B cell (primary cell): ENCODE data around the gene PLRG1. TPM values are rescaled to one million over a fixed set of nuclear protein-coding genes. Genes with fewer than 3 reads are reported as not detected.

Experiments used
- ATAC-seq: fragments of 200-7000 bp; cut with Tn5 transposase; one replicate; pipeline ENCODE4 v1.10.0; 2021; ENCODE audit warnings: low read depth, mild to moderate bottlenecking, moderate number of reproducible peaks, moderate library complexity
- CTCF ChIA-PET: fragments of 350-600 bp; sonication (Branson Sonifier 250); formaldehyde crosslinking; loops from one replicate; lab custom pipeline; 2021; ENCODE audit warnings: antibody characterized with exemption, inconsistent platforms; lab: Charles Lee
- POLR2A ChIA-PET: fragments of 350-600 bp; sonication (Branson Sonifier 250); formaldehyde crosslinking; loops from one replicate; lab custom pipeline; 2021; ENCODE audit warnings: antibody characterized with exemption; lab: Charles Lee
- DNase-seq: peaks from one replicate; pipeline ENCODE4 v3.0.0; 2013
- H2AFZ ChIP-seq: 2 replicates; pipeline ENCODE4 v1.6.1; 2012; ENCODE audit warnings: mild to moderate bottlenecking, low read depth, low read length; ENCODE audit not compliant: insufficient read depth, poor library complexity, severe bottlenecking
- H3K27ac ChIP-seq, 2 donors: 1 replicate in 1 of 2; 2 replicates in 1 of 2; pipeline ENCODE4 v1.5.1; 2012 to 2013; ENCODE audit warnings: low read length in 2 of 2, mild to moderate bottlenecking in 2 of 2, moderate library complexity in 1 of 2
- H3K27me3 ChIP-seq, 4 experiments: fragments of 200-600 bp in 1 of 4; sonication (generic) in 1 of 4; replicated peaks in 1 of 4; 1 replicate in 2 of 4; 2 replicates in 2 of 4; pipeline versions ENCODE4 v1.6.1 to v1.7.0; 2013 to 2016; ENCODE audit warnings: low read length in 3 of 4, mild to moderate bottlenecking in 2 of 4, mixed read lengths in 1 of 4, moderate library complexity in 1 of 4; ENCODE audit not compliant: insufficient read depth in 4 of 4, control insufficient read depth in 3 of 4; ENCODE audit errors: control extremely low read depth in 1 of 4
- H3K36me3 ChIP-seq, 2 experiments: replicated peaks in 1 of 2; 1 replicate in 1 of 2; 2 replicates in 1 of 2; pipeline versions ENCODE4 v1.6.1 to v1.7.1; 2013; ENCODE audit warnings: low read length in 1 of 2; ENCODE audit not compliant: insufficient read depth in 2 of 2, control insufficient read depth in 1 of 2; ENCODE audit errors: control extremely low read depth in 1 of 2, extremely low read depth in 1 of 2
- H3K4me1 ChIP-seq, 2 donors: fragments of 200-600 bp in 1 of 2; sonication (generic) in 1 of 2; 1 replicate in 1 of 2; 2 replicates in 1 of 2; pipeline versions ENCODE4 v1.5.1 to v1.6.1; 2013 to 2017; ENCODE audit warnings: low read length in 2 of 2; ENCODE audit not compliant: control insufficient read depth in 2 of 2, insufficient read depth in 2 of 2
- H3K4me2 ChIP-seq: replicated peaks from 2 replicates; pipeline ENCODE3; 2012; ENCODE audit warnings: mild to moderate bottlenecking, low read depth, low read length; ENCODE audit not compliant: poor library complexity, severe bottlenecking
- H3K4me3 ChIP-seq, 5 experiments: fragments of 200-600 bp in 1 of 5; sonication (generic) in 1 of 5; 1 replicate in 3 of 5; 2 replicates in 2 of 5; pipeline versions ENCODE4 v1.5.1 to v1.7.0; 2011 to 2016; ENCODE audit warnings: low read length in 4 of 5, mild to moderate bottlenecking in 4 of 5, low read depth in 2 of 5, control low read depth in 1 of 5, moderate library complexity in 1 of 5; ENCODE audit not compliant: insufficient read depth in 1 of 5; ENCODE audit errors: control extremely low read depth in 1 of 5, extremely low read depth in 1 of 5
- H3K79me2 ChIP-seq: fragments of 200-600 bp; sonication (generic); one replicate; pipeline ENCODE4 v1.6.0; 2016; ENCODE audit warnings: low read length; ENCODE audit not compliant: control insufficient read depth, insufficient read depth
- H3K9ac ChIP-seq: fragments of 200-600 bp; sonication (generic); 2 replicates; pipeline ENCODE4 v1.6.1; 2017; ENCODE audit warnings: mild to moderate bottlenecking, low read length, moderate library complexity
- H3K9me3 ChIP-seq, 3 donors: one replicate each; pipeline versions ENCODE4 v1.6.1 to v1.7.1; 2013; ENCODE audit warnings: low read length in 2 of 3; ENCODE audit not compliant: control insufficient read depth in 2 of 3, insufficient read depth in 1 of 3; ENCODE audit errors: control extremely low read depth in 1 of 3
- H4K20me1 ChIP-seq: 2 replicates; pipeline ENCODE4 v1.6.0; 2012; ENCODE audit warnings: mild to moderate bottlenecking, low read length; ENCODE audit not compliant: insufficient read depth, control insufficient read depth, poor library complexity, severe bottlenecking
- H3K27ac Mint-ChIP-seq: one replicate; pipeline ENCODE4 v1.8.0; 2021; ENCODE audit warnings: mixed read lengths
- H3K27me3 Mint-ChIP-seq: one replicate; pipeline ENCODE4 v1.8.0; 2021; ENCODE audit warnings: mixed read lengths
- H3K4me1 Mint-ChIP-seq: one replicate; pipeline ENCODE4 v1.8.0; 2021; ENCODE audit warnings: mixed read lengths
- H3K4me3 Mint-ChIP-seq: one replicate; pipeline ENCODE4 v1.8.0; 2021; ENCODE audit warnings: mixed read lengths
- H3K9me3 Mint-ChIP-seq: one replicate; pipeline ENCODE4 v1.8.0; 2022; ENCODE audit warnings: mixed read lengths; ENCODE audit not compliant: insufficient read depth
- CTCF ChIP-seq: fragments of 200-600 bp; IDR thresholded peaks from one replicate; pipeline ENCODE4 v1.8.0; 2022; ENCODE audit warnings: antibody characterized with exemption, mild to moderate bottlenecking
- EZH2 ChIP-seq: IDR thresholded peaks from 2 replicates; pipeline ENCODE4 v1.6.1; 2012; ENCODE audit warnings: borderline replicate concordance, low read depth, mild to moderate bottlenecking, moderate library complexity, low read length; ENCODE audit not compliant: insufficient read depth, poor library complexity, severe bottlenecking
- WGBS: methylation state at CpG from one replicate; pipeline ENCODE4 v1.1.5; 2013; ENCODE audit warnings: missing lambda C conversion rate; ENCODE audit not compliant: insufficient coverage; 5-methylcytosine and 5-hydroxymethylcytosine counted together
- intact Hi-C: fragments of 100-400 bp; cut with micrococcal nuclease; formaldehyde crosslinking; loops from one replicate; pipeline ENCODE4 v1.10.0; 2022
- polyA plus RNA-seq: library from polyadenylated mRNA; depleted of rRNA; stranded (reverse); fragments of >200 nt; gene quantifications from 2 replicates; pipeline ENCODE4 v1.2.3, GENCODE V29; 2012
- total RNA-seq, 2 donors: library from RNA; stranded (reverse); fragments of 120-200 nt in 1 of 2; gene quantifications; 1 replicate in 1 of 2; 2 replicates in 1 of 2; pipeline versions ENCODE4 v1.2.3 to v1.2.4, GENCODE V29; 2013 to 2022

PLRG1 gene
- total and polyA plus RNA-seq, 2 donors (not counting 1 experiment from before 2014, with no cell fraction given): 41.8 to 79.0 TPM

GRCh38 chr4:154516318-154517029 lies 33.7 kb downstream of the PLRG1 start:
- Histone ChIP-seq H3K4me1 (peaks cover 0 to 9% of the 10 kb centered on the region in 2 donors), H3K27me3 (peaks cover 0 to 11% (median 5%) of the 10 kb centered on the region in 4 experiments), H4K20me1 (no peaks in the 10 kb centered on the region), H3K79me2 (no peaks in the 10 kb centered on the region), H3K9me3 (no peaks in the 10 kb centered on the region), H3K27ac (no peak overlapping the region), H2AFZ (no peak overlapping the region), H3K36me3 (no peaks in the 10 kb centered on the region), H3K4me2 (no peak overlapping the region), H3K9ac (no peak overlapping the region), H3K4me3 (no peak overlapping the region)
- intact Hi-C loops: no loop called here
- no peak for DNase-seq
- ChIA-PET CTCF (interaction anchor here (2.4 kb wide), 1 partner anchor 10 kb away, joined by 9 read pairs; no protein-coding TSS in a partner anchor), POLR2A (no interaction called here)
- peaks cover 49% of the 10 kb centered on the region for H3K27me3 Mint-ChIP-seq
- H3K4me3 Mint-ChIP-seq: no peak overlapping the region
- TF ChIP-seq EZH2 (no peak), CTCF (no peak)
- no peak overlapping the region for H3K27ac Mint-ChIP-seq
- peaks cover 9% of the 10 kb centered on the region for H3K4me1 Mint-ChIP-seq
- no peak for ATAC-seq
- no peaks in the 10 kb centered on the region for H3K9me3 Mint-ChIP-seq
- WGBS: no CpG with 5 or more reads among the region's 1 CpG

GRCh38 chr4:154511981-154512380 lies 38.2 kb downstream of the PLRG1 start:
- H3K4me2 ChIP-seq: no peak overlapping the region
- no peak for TF ChIP-seq EZH2
- TF ChIP-seq CTCF: no peak
- peaks cover 0 to 9% of the 10 kb centered on the region in 2 donors for H3K4me1 ChIP-seq
- Mint-ChIP-seq H3K27ac (no peak overlapping the region), H3K4me3 (no peak overlapping the region), H3K27me3 (peaks cover 27% of the 10 kb centered on the region), H3K4me1 (peaks cover 9% of the 10 kb centered on the region), H3K9me3 (no peaks in the 10 kb centered on the region)
- no peak overlapping the region for H3K9ac ChIP-seq
- H3K79me2 ChIP-seq: no peaks in the 10 kb centered on the region
- ChIA-PET CTCF (interaction anchor here (0.8 to 1.1 kb wide), 2 partner anchors 9 to 183 kb away, joined by 3 read pairs; no protein-coding TSS in a partner anchor), POLR2A (no interaction called here)
- intact Hi-C loops: no loop called here
- no peaks in the 10 kb centered on the region for H4K20me1 ChIP-seq
- H3K36me3 ChIP-seq: no peaks in the 10 kb centered on the region
- no peak overlapping the region for H3K27ac ChIP-seq
- peaks cover 0 to 15% (median 7%) of the 10 kb centered on the region in 4 experiments for H3K27me3 ChIP-seq
- no peak overlapping the region for H2AFZ ChIP-seq
- no peaks in the 10 kb centered on the region for H3K9me3 ChIP-seq
- ATAC-seq (no peak), DNase-seq (no peak)
- no peak overlapping the region for H3K4me3 ChIP-seq
- 92% methylated on average over 2 of the region's 4 CpGs for WGBS
